ENCODE measurements around the gene CHCHD6.
"Not testable (repeated sequence)": the region's sequence is repeated elsewhere in the genome, so short reads cannot be mapped to it uniquely, and the experiment has no call there.

The CHCHD6 gene

DNA sequence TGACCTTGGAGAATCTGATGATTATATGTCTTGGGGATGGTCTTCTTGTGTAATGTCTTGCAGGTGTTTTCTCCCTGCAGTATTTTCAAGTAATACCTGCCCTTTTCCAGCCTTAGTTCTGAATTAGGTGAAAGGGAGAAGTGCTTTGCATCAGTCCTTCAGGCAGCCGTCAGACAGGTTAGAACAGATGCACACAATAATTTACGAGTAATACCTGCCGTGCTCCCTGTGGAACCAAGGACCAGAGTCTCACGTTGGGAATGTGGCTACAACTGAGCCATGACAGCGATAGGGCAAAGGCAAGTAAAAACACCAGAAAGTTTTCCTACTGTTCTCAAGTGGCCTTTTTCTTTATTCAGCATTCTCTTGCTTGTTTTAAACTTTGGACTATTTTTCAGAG is 69.1 kb downstream of the CHCHD6 start:
- H3K4me3 ChIP-seq (ENCODE audit: low read length): no peak overlapping the region
- no peak for TF ChIP-seq ZNF274 (IDR thresholded peaks at IDR 0.05; ENCODE audit: low read depth, low read length)

DNA sequence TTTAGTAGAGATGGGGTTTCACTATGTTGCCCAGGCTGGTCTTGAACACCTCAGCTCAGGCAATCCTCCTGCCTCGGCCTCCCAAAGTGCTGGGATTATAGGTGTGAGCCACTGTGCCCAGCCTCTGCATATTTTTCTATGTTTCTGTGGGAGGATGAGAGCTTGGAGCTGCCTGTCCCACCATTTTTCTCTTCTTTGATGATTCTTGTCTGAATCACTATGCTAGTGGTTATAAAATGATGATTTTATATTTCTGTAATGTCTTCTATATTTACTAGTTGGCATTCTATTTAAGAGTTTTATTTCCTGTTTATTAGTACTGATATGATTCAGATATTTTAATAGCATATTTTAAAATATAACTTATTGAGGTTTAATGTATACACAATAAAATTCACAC is 69.7 kb downstream of the CHCHD6 start:
- no peak for TF ChIP-seq ZNF274 (IDR thresholded peaks at IDR 0.05; ENCODE audit: low read depth, low read length)
- no peak overlapping the region for H3K4me3 ChIP-seq (ENCODE audit: low read length)

DNA sequence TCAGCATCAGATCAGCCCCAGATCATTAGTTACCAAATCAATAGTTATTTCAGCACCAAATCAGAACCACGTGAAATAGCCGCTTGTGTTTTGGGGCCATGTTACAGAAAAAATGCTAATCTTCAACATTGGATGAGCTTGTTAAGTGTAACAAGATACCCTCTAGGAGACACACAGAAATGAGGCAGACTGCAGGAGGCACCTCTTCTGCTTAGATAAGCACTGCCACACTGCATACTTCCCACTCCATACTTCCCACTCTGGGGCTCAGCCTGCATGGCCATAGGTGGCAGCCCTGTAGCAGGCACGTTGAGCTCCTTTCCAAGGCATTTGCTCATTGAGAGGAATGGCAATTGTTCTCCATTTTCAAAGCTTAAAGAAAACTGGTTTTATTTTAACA is 73.3 kb downstream of the CHCHD6 start:
- H3K4me3 ChIP-seq (ENCODE audit: low read length): no peak overlapping the region
- TF ChIP-seq ZNF274 (IDR thresholded peaks at IDR 0.05; ENCODE audit: low read depth, low read length): no peak

DNA sequence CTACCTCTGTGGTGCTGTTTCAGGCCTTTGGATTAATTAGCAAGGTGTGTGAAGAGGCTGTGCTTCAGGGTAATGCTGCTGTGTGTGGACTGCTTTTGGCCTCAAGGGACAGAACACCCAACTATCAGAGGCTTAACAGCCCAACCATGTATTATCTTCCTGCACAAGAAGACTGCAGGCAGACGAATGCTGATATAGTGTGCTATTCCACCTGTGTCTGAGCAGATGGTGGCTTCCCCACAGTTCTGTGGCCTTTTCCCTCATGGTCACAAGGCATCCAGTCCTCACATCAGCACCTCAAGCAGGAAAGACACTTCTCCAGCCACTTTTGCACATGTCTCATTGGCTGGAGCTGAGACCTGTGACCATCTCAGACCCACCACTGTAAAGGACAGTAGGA is 76.6 kb downstream of the CHCHD6 start:
- no peak overlapping the region for H3K4me3 ChIP-seq (ENCODE audit: low read length)
- no peak for TF ChIP-seq ZNF274 (IDR thresholded peaks at IDR 0.05; ENCODE audit: low read depth, low read length)

DNA sequence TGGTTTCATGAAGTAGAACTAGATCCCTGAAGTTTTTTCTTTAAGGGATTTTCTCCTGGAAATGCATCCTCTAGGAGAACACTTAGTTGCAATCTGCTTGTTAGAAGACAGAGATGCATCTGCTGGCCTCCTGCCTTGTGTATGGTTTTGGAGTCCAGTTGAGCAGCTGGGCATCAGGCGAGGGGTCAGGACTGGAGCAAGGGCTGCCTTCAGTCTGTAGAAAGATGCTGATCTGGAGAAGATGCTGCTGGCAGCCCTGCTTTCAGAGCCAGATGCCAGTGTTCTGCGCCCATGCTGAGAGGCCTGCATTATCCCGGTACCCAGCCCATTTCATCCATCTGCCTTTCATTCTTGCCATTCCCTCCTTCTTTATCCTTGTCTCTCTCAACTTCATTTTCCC is 77.4 kb downstream of the CHCHD6 start:
- TF ChIP-seq ZNF274 (IDR thresholded peaks at IDR 0.05; ENCODE audit: low read depth, low read length): no peak
- no peak overlapping the region for H3K4me3 ChIP-seq (ENCODE audit: low read length)

DNA sequence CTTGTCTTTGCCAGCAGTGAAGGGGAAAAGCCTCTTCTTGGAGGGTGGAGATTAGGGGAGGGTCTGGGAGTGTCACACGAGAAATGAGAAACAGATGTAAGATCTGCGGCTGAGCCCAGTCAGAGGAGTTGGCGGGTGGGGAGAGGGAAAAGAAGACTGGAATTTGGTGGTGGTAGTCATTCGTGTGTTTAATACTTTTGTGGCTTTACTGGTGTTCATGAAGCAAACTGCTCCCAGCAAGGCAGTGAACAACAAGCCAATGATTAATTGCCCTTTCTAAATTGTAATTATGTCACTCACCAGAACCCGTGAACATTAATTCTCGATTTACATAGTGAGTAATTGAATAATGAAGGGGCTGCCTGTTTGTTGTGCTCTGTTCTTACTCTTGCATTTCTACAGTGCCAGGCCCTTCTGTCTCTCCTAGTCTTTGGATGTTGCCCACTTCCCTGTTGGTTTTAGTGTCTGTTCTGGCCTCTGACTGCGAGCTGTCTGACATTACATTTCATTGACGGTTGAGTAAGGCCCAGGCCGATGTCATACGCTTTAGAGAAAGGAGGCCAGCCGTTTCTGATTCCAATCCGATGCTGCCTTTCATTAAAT is 78.0 kb downstream of the CHCHD6 start:
- no peak overlapping the region for H3K4me3 ChIP-seq (ENCODE audit: low read length)
- no peak for TF ChIP-seq ZNF274 (IDR thresholded peaks at IDR 0.05; ENCODE audit: low read depth, low read length)

DNA sequence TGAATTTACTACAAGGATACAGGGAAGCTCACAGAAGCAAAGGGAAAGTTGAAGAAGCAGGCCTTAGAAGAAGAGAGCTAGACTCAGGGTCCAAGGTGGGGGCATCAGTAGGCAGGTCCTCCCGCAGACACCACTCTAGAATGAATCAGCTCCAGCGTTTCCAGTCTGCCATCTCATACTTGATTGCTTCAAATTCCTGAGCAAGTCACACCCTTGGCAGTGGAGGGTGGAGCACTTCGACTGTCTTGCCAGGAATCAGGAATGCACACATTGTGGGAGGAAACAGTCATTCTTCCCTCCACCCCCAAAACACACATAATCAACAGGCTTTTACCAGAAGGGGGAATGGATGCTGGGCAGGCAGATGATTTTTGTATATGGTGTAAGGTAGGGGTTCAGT is 78.5 kb downstream of the CHCHD6 start:
- TF ChIP-seq ZNF274 (IDR thresholded peaks at IDR 0.05; ENCODE audit: low read depth, low read length): no peak

DNA sequence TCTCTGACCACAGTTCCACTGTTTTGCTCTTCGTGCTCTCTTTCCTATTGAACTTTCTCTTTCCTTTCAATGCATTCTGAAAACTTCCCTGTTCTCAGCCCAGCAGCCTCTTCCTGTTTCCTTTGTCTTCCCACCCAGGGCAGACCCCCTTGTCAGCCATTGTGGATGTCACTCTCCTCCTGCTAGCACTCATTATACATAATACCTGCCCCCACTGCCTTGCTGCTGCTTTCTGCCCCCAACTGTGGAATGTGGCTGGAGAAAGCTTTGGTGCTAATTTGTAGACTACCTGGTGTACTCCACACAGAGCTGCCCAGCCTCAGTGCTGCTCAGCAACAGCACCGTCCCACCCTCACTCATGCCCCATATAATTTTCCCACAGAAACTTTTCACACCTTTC is 80.2 kb downstream of the CHCHD6 start:
- no peak for TF ChIP-seq ZNF274 (IDR thresholded peaks at IDR 0.05; ENCODE audit: low read depth, low read length)

More for the DNA sequence above, 78.5 kb downstream of the CHCHD6 start:
- H3K4me3 ChIP-seq (ENCODE audit: low read length): no peak overlapping the region

DNA sequence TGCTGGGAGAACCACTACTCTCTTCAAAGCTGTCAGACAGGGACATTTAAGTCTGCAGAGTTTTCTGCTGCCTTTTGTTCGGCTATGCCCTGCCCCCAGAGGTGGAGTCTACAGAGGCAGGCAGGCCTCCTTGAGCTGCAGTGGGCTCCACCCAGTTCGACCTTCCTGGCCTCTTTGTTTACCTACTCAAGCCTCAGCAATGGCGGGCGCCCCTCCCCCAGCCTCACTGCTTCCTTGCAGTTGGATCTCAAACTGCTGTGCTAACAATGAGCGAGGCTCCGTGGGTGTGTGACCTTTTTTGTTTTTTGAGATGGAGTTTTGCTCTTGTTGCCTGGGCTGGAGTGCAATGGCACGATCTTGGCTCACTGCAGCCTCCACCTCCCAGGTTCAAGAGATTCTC is 87.3 kb downstream of the CHCHD6 start:
- H3K4me3 ChIP-seq (ENCODE audit: low read length): not testable (repeated sequence)

More for the DNA sequence above, 80.2 kb downstream of the CHCHD6 start:
- no peak overlapping the region for H3K4me3 ChIP-seq (ENCODE audit: low read length)

DNA sequence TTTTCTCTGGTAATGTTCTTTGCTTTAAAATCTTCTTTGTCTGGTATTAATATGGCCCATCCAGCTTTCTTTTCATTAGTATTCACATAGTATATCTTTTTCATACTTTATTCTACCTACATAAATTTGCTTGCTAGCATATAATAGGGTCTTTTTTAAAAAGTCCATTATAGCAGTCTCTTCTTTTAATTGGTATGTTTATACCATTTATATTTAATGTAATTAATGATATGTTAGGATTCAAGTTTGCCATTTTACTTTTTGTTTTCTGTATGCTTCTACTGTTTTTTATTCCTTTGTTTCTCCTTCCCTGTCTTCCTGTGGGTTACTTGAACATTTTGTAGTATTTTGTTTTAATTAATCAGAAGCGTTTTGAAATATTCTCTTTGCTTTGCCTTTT is 89.0 kb downstream of the CHCHD6 start:
- no peak for TF ChIP-seq ZNF274 (IDR thresholded peaks at IDR 0.05; ENCODE audit: low read depth, low read length)
- no peak overlapping the region for H3K4me3 ChIP-seq (ENCODE audit: low read length)

DNA sequence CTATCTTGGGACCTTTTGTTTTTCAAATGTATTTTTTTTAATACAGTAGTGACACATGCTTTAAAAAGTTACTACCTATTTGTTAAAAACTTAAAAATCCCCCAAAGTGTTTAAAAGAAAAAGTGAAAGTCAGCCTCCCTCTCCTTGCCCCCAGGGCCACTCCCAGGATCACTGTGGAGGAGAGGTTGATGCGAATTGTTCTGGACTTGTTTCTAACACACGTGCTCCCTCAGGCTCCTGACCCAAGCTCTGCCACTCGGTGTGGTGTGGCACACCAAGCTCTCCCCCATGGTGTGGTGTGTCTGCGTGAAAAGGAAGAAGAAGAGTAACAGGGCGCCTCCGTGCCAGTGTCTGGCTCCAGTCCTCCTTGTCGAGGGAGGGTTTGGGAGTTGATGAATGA is 93.5 kb downstream of the CHCHD6 start:
- TF ChIP-seq ZNF274 (IDR thresholded peaks at IDR 0.05; ENCODE audit: low read depth, low read length): no peak
- H3K4me3 ChIP-seq (ENCODE audit: low read length): no peak overlapping the region

DNA sequence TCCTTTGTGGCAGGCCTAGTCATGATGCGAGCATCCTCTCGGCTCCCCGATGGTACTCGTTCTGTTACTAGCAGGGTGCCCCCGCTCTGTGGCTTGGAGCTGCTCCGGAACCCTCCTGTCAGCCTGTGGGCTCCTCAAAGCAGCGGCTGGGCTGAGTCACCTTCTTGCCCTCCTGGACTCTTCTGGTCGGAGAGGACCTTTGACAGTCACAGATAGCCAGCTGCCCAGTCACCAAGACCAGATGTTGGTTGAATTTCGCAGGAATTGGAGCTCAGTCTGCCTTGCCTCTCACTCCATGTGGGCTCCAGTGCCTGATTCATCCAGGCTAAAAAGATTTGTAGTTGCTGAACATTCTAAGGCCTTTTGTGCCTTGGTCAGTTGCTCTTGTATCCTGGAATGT is 94.5 kb downstream of the CHCHD6 start:
- no peak for TF ChIP-seq ZNF274 (IDR thresholded peaks at IDR 0.05; ENCODE audit: low read depth, low read length)

DNA sequence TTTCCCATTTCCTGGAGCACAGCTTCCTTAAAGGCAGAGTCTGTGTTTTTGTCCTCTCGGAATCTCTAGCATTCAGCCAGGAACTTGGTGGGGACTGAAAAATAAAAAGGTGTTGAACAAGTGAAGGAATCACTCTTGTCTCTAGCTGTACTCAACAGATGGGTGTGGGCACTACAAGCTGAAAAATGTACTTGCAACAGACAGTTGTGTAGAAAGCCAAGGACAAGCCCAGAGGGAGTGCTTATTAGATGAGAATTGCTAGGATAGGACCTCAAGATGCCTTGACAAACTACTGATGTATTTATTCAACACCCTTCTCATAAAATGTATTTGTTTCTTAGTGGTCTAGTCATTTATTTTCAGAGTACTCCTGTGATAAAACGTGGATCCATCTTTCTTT is 95.1 kb downstream of the CHCHD6 start:
- H3K4me3 ChIP-seq (ENCODE audit: low read length): no peak overlapping the region
- TF ChIP-seq ZNF274 (IDR thresholded peaks at IDR 0.05; ENCODE audit: low read depth, low read length): no peak

More for the DNA sequence above, 94.5 kb downstream of the CHCHD6 start:
- H3K4me3 ChIP-seq (ENCODE audit: low read length): no peak overlapping the region

DNA sequence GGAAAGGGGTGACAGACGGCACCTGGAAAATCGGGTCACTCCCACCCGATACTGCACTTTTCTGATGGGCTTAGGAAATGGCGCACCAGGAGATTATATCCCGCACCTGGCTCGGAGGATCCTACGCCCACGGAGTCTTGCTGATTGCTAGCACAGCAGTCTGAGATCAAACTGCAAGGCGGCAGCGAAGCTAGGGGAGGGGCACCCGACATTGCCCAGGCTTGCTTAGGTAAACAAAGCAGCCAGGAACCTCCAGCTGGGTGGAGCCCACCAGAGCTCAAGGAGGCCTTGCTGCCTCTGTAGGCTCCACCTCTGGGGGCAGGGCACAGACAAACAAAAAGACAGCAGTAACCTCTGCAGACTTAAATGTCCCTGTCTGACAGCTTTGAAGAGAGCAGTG is 97.3 kb downstream of the CHCHD6 start:
- H3K4me3 ChIP-seq (ENCODE audit: low read length): not testable (repeated sequence)

DNA sequence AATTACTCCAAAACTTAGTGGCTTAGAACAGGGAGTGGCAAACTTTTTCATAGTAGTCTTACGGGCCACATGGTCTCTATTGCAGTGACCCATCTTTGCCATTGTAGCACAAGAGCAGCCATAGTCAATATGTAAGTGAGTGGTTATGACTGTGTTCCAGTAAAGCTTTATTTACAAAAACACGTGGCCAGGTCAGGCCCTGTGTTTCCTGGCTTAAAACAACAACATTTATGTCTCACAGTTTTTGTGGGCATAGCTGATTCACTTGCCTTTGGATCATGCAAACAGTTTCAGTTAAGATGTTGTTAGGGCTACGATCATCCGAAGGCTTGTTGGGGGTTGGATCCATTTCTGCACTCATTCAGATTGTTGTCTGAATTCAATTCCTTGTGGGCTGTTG is 103.8 kb downstream of the CHCHD6 start:
- no peak overlapping the region for H3K4me3 ChIP-seq (ENCODE audit: low read length)
- TF ChIP-seq ZNF274 (IDR thresholded peaks at IDR 0.05; ENCODE audit: low read depth, low read length): no peak

DNA sequence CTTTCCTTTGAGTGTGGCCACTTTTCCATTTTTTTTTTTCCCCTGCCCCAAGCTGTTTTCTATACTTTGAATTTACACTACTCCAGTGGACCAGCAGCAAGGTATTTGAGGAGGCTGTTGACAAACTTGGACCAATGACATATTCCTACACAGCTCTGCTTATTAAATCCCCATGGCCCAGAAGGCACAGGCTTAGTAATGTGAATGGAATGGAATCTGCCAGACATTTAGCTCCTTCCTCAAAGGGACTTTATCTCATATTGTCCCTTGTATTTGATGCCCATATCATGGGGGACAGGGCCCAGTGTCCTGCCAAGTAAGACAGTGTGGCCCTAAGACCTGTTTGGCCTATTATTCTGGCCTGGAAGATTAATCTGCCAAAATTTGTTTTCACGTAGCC is 107.5 kb downstream of the CHCHD6 start:
- TF ChIP-seq ZNF274 (IDR thresholded peaks at IDR 0.05; ENCODE audit: low read depth, low read length): no peak
- no peak overlapping the region for H3K4me3 ChIP-seq (ENCODE audit: low read length)

Measured in GM08714 (cell line).